Erythroblast (primary cell): ENCODE measurements around the gene DLG2.
A peak's percentile ranks its signal among the peaks of the same experiment; 100 is the strongest.
"Not testable (repeated sequence)": the region's sequence is repeated elsewhere in the genome, so short reads cannot be mapped to it uniquely, and the experiment has no call there.

ENCODE experiments used
- DNase-seq, 2 experiments: peaks; one replicate each; lab custom pipeline; 2025; lab: John Stamatoyannopoulos, UW
- GATA1 ChIP-seq: IDR thresholded peaks from 2 replicates; pipeline ENCODE4 v1.6.1; 2011; ENCODE audit warnings: low read depth, mild to moderate bottlenecking, control low read depth, low read length, moderate library complexity
- POLR2A ChIP-seq: IDR thresholded peaks from 2 replicates; pipeline ENCODE4 v1.6.1; 2011; ENCODE audit warnings: mild to moderate bottlenecking, low read length

The DLG2 gene

GRCh38 chr11:85247797-85248196, 379.3 kb downstream of the DLG2 start:
- no peak for DNase-seq
- TF ChIP-seq POLR2A (no peak), GATA1 (no peak)

DNA sequence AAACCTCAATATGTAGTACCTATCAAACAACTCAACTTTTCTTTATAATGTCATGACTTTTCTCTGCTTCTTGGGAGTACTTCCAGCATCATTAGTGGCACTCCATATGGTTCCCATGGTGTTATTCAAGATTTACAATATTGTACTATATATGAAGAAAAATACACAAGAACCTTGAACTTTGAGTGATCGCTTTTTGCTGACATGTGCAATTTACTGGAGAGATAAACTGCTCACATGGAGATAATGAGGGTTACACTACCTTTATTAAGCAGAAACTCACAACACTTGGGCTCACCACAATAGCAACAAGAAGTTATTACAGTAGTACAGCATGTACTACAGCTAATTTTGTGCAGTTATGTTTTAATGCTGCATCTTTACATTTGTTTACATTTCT, 388.2 kb downstream of the DLG2 start:
- TF ChIP-seq GATA1 = no peak
- TF ChIP-seq POLR2A = no peak
- DNase-seq = no peak

GRCh38 chr11:85238038-85238437, 389.1 kb downstream of the DLG2 start:
- DNase-seq = not testable (repeated sequence)

DNA sequence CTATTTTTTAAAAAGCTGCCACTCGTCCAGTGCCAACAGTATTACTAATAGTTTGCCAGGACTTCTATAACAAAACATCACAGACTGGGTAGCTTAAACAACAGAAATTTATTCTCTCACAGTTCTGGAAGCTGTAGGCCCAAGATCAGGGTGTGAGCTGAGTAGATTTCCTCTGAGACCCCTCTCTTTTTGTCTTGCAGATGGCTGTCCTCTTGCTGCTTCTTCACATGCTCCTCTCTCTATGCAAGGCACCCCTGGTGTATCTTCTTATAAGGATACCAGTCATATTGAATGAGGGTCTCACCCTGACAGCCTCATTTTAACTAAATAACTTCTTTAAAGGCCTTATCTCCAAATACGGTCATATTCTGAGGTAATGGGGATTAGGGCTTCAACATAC, 390.9 kb downstream of the DLG2 start:
- DNase-seq = no peak
- no peak for TF ChIP-seq POLR2A
- TF ChIP-seq GATA1 = no peak

- TF ChIP-seq POLR2A (no peak), GATA1 (no peak)
- no peak for DNase-seq
Observed at GRCh38 chr11:85232559-85232958, 394.6 kb downstream of the DLG2 start.

DNA sequence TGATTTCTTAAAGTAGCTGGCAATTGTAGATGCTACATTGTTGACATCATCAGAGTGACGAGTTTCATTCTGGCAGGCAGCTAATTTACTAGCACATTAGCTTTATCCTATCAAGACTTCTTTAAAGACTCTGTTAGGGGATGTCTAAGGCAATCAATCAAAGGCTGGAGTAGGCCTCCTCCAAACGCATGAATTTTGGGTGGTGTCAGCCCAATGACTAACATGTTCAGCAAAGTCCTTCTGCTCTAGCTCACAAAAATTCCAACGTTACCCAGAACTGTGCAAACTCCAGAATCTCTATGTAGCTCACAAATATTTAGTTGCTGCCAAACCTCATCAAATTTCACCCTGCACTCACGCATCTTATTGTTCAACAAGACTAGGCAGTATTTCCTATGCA, 395.6 kb downstream of the DLG2 start:
- no peak for DNase-seq
- no peak for TF ChIP-seq POLR2A
- TF ChIP-seq GATA1 = no peak

GRCh38 chr11:85229723-85230122, 397.4 kb downstream of the DLG2 start:
- DNase-seq = not testable (repeated sequence)

GRCh38 chr11:85196968-85197367, 430.2 kb downstream of the DLG2 start:
- no peak for TF ChIP-seq POLR2A
- no peak for DNase-seq

DNA sequence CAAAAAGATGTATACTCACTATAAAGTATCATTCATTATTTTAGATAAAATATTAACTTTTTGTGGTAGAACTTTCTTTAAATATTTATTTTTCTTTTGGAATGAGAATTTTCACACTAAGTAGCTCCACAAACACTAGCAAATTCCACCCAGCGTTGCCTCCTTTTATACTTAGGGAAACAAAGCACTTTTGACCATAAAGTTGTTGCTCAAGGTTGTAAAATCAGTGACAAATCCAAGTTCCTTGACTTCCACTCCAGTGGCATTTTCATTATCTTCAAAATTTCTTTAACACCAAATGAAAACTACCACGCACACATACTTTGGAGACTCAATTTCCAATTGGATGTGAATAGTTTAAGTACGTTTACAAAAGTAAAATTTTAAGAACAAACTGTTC, 431.2 kb downstream of the DLG2 start:
- TF ChIP-seq GATA1 (no peak), POLR2A (no peak)
- DNase-seq = no peak

- DNase-seq = no peak
- TF ChIP-seq POLR2A = no peak
Observed at GRCh38 chr11:85187992-85188391, 439.2 kb downstream of the DLG2 start.

DNA sequence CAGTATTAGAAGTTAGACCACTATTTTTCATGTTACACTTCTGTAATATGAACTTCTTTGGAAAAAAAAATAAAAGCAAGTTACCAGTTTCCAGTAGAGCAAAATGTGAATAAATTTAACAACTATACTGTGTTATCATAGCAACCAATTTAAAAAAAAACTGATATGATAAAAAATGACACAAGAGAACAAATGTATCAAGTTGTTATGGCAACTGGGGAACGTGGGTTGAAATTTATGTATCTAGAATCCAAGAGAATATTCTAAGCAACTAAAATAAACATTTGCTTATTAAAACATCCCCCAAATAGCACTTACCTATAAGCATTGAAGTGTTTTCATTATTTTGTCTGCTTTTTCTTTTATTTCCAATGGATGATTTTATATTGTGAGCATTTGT, 442.4 kb downstream of the DLG2 start:
- no peak for TF ChIP-seq POLR2A
- TF ChIP-seq GATA1 = no peak
- DNase-seq = no peak

DNA sequence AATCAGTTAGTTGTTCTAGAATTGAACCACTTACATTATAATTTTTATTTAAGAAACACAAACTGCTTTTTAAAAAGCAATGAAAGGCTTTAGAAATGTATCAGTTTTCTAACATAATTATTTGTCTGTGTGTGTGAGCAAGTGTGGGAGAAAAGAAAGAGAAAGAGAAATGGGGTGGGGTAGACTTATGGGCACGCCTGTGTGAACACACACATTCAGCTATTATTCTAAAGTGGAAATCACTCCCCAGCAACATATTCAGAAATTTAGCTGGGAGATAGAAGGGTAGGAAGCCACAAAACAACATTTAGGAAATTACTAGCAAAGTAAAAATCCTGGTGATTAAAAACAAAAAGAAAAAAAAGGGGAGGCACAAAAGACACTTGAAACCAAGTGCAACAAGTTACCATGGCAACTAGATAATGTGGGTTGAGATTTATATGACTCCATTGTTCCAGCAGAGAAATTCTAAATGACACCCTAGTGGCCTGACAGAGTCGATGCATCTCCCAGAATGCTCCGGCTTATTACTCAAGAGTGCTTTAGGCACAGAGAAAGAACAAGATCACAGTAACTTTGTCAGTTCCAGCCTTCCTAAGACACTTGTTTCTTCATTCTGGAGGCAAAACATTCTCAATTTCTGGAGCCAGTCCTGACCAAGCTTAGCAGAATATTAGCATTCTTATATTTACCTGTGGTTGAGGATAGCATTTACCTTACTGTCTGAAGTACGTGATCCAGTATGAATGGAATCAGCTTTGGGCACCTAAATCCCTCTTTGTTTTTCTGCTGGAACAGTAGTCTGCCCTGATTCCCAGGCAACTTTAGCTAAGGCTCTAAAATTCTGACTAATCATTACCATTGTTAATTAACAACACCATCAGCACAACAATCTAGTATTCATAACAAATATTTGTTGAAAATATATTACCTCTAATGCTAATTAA, 444.4 kb downstream of the DLG2 start:
- DNase-seq = peak in 1 of 2 experiments; percentile 9
- TF ChIP-seq POLR2A (no peak), GATA1 (no peak)

GRCh38 chr11:85180528-85180927, 446.6 kb downstream of the DLG2 start:
- TF ChIP-seq GATA1 (no peak), POLR2A (no peak)
- DNase-seq = no peak

DNA sequence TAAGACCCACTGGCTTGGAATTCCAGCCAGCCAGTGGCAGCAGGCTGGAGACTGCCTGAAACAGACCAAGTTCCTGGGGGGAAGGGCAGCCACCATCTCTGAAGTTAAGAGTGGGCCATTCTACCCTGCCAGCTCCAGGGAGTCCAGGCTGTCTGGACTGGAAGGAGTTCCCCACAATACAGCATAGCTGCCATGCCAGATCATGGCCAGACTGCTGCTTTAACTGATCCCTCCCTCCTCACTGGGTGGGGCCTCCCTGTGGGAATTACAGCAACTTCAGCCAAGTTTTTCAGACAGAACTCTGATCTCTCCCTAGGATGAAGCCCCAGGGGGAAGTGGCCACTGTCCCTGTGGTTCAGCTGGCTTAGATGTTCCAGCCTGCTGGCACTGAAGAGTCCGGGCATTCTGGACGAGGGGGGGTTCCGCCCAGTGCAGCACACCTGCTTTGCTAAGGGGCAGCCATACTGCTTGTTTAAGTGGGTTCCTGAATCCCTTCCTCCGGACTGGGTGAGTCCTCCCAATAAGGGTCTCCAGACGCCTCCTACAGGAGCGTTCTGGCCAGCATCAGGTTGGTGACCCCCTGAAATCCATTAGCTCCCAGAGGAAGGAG, 455.4 kb downstream of the DLG2 start:
- TF ChIP-seq GATA1 = no peak
- no peak for TF ChIP-seq POLR2A
- no peak for DNase-seq

GRCh38 chr11:85170184-85170583, 457.0 kb downstream of the DLG2 start:
- no peak for DNase-seq
- TF ChIP-seq POLR2A (no peak), GATA1 (no peak)
